Neural progenitor cell (in vitro differentiated cells): ENCODE data around the gene PTPRG. TPM values are rescaled to one million over a fixed set of nuclear protein-coding genes. Genes with fewer than 3 reads are reported as not detected.

Experiments used
- DNase-seq: peaks from one replicate; pipeline ENCODE4 v3.0.0-alpha.2; 2016; ENCODE audit warnings: low spot score
- H2AFZ ChIP-seq: fragments of 200-600 bp; sonication (generic); replicated peaks from 2 replicates; pipeline ENCODE4 v1.6.1; 2016; ENCODE audit warnings: antibody characterized with exemption
- H3F3A ChIP-seq: fragments of 200-600 bp; sonication (generic); 2 replicates; pipeline ENCODE4 v1.6.1; 2016; ENCODE audit warnings: antibody characterized with exemption, low read depth
- H3K27ac ChIP-seq: fragments of 200-600 bp; sonication (generic); 2 replicates; pipeline ENCODE4 v1.5.1; 2016; ENCODE audit warnings: mild to moderate bottlenecking
- H3K27me3 ChIP-seq: fragments of 200-600 bp; sonication (generic); 2 replicates; pipeline ENCODE4 v1.6.1; 2016; ENCODE audit warnings: mild to moderate bottlenecking, moderate library complexity
- H3K36me3 ChIP-seq: fragments of 200-600 bp; sonication (generic); 2 replicates; pipeline ENCODE4 v1.5.1; 2016
- H3K4me1 ChIP-seq: fragments of 200-600 bp; sonication (generic); 2 replicates; pipeline ENCODE4 v1.6.1; 2016; ENCODE audit warnings: mixed run types
- H3K4me2 ChIP-seq: fragments of 200-600 bp; sonication (generic); 2 replicates; pipeline ENCODE4 v1.6.1; 2016
- H3K4me3 ChIP-seq: fragments of 200-600 bp; sonication (generic); 2 replicates; pipeline ENCODE4 v1.5.1; 2016
- H3K79me2 ChIP-seq: fragments of 200-600 bp; sonication (generic); 2 replicates; pipeline ENCODE4 v1.6.1; 2016; ENCODE audit warnings: low read depth
- H3K9ac ChIP-seq: fragments of 200-600 bp; sonication (generic); 2 replicates; pipeline ENCODE4 v1.6.1; 2016
- H3K9me3 ChIP-seq: fragments of 200-600 bp; sonication (generic); 2 replicates; pipeline ENCODE4 v1.5.1; 2016; ENCODE audit warnings: low read depth
- H4K20me1 ChIP-seq: fragments of 200-600 bp; sonication (generic); 2 replicates; pipeline ENCODE4 v1.6.1; 2016; ENCODE audit warnings: low read depth
- H3K27ac Mint-ChIP-seq: 3 replicates; pipeline ENCODE4 v1.8.0; 2021; ENCODE audit warnings: mixed read lengths
- H3K27me3 Mint-ChIP-seq: 2 replicates; pipeline ENCODE4 v1.8.0; 2022; ENCODE audit warnings: low read depth, mild to moderate bottlenecking, inconsistent platforms, moderate library complexity, mixed read lengths; ENCODE audit not compliant: insufficient read depth
- H3K36me3 Mint-ChIP-seq: 3 replicates; pipeline ENCODE4 v1.8.0; 2021; ENCODE audit warnings: mixed read lengths
- H3K4me1 Mint-ChIP-seq: 3 replicates; pipeline ENCODE4 v1.8.0; 2021; ENCODE audit warnings: mixed read lengths
- H3K4me3 Mint-ChIP-seq: 3 replicates; pipeline ENCODE4 v1.8.0; 2021; ENCODE audit warnings: mild to moderate bottlenecking, moderate library complexity, mixed read lengths
- H3K9me3 Mint-ChIP-seq: 3 replicates; pipeline ENCODE4 v1.8.0; 2020; ENCODE audit warnings: mixed read lengths
- EZH2 ChIP-seq: fragments of 200-600 bp; sonication (generic); IDR thresholded peaks from 2 replicates; pipeline ENCODE4 v1.6.1; 2017; ENCODE audit warnings: antibody characterized with exemption, mild to moderate bottlenecking, moderate library complexity
- EZH2phosphoT487 ChIP-seq: fragments of 200-600 bp; sonication (generic); IDR thresholded peaks from 2 replicates; pipeline ENCODE4 v1.6.1; 2017; ENCODE audit warnings: antibody characterized with exemption
- total RNA-seq: library from RNA; depleted of rRNA; stranded (reverse); fragments of >200 nt; gene quantifications from 2 replicates; pipeline ENCODE4 v1.2.3, GENCODE V29; 2015; ENCODE audit warnings: low replicate concordance
- TF ChIP-seq, protein P1 (sequence below): fragments of 200-600 bp; sonication (generic); IDR thresholded peaks from 2 replicates; pipeline ENCODE4 v1.5.1; 2017; ENCODE audit warnings: antibody characterized with exemption, mild to moderate bottlenecking

The PTPRG gene
- total RNA-seq, 1 donor from 2014 or later, result 65.3 TPM

GRCh38 chr3:62323241-62323640 lies 761.9 kb downstream of the PTPRG start:
- Histone ChIP-seq H3K9ac (no peak overlapping the region), H3K9me3 (no peaks in the 10 kb centered on the region), H3K27ac (no peak overlapping the region), H3K27me3 (no peaks in the 10 kb centered on the region), H4K20me1 (no peaks in the 10 kb centered on the region), H3K4me2 (no peak overlapping the region), H3K4me1 (no peaks in the 10 kb centered on the region), H3K79me2 (no peaks in the 10 kb centered on the region), H3F3A (peaks cover 5% of the 10 kb centered on the region), H2AFZ (no peak overlapping the region), H3K4me3 (no peak overlapping the region), H3K36me3 (no peaks in the 10 kb centered on the region)
- H3K27ac Mint-ChIP-seq, result no peak overlapping the region
- H3K9me3 Mint-ChIP-seq, result peaks cover 11% of the 10 kb centered on the region
- H3K4me1 Mint-ChIP-seq, result peaks cover 17% of the 10 kb centered on the region
- peaks cover 7% of the 10 kb centered on the region for H3K36me3 Mint-ChIP-seq
- peaks cover 7% of the 10 kb centered on the region for H3K27me3 Mint-ChIP-seq
- TF ChIP-seq, protein P1, sequence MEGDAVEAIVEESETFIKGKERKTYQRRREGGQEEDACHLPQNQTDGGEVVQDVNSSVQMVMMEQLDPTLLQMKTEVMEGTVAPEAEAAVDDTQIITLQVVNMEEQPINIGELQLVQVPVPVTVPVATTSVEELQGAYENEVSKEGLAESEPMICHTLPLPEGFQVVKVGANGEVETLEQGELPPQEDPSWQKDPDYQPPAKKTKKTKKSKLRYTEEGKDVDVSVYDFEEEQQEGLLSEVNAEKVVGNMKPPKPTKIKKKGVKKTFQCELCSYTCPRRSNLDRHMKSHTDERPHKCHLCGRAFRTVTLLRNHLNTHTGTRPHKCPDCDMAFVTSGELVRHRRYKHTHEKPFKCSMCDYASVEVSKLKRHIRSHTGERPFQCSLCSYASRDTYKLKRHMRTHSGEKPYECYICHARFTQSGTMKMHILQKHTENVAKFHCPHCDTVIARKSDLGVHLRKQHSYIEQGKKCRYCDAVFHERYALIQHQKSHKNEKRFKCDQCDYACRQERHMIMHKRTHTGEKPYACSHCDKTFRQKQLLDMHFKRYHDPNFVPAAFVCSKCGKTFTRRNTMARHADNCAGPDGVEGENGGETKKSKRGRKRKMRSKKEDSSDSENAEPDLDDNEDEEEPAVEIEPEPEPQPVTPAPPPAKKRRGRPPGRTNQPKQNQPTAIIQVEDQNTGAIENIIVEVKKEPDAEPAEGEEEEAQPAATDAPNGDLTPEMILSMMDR, result no peak
- TF ChIP-seq EZH2phosphoT487, result no peak
- no peak for TF ChIP-seq EZH2
- no peak for DNase-seq
- H3K4me3 Mint-ChIP-seq, result no peak overlapping the region

- H3K36me3 ChIP-seq, result no peaks in the 10 kb centered on the region
- peaks cover 5% of the 10 kb centered on the region for H3K4me1 Mint-ChIP-seq
- H3K4me1 ChIP-seq, result no peaks in the 10 kb centered on the region
- no peak overlapping the region for H3K27ac Mint-ChIP-seq
- no peak overlapping the region for H2AFZ ChIP-seq
- peaks cover 6% of the 10 kb centered on the region for H3K36me3 Mint-ChIP-seq
- no peak overlapping the region for H3K4me2 ChIP-seq
- H3K27me3 ChIP-seq, result no peaks in the 10 kb centered on the region
- H3K27me3 Mint-ChIP-seq, result no peaks in the 10 kb centered on the region
- H3K9ac ChIP-seq, result no peak overlapping the region
- H3K4me3 Mint-ChIP-seq, result no peak overlapping the region
- H4K20me1 ChIP-seq, result no peaks in the 10 kb centered on the region
- no peak for DNase-seq
- H3F3A ChIP-seq, result no peaks in the 10 kb centered on the region
- no peak overlapping the region for H3K4me3 ChIP-seq
- H3K27ac ChIP-seq, result no peak overlapping the region
- no peaks in the 10 kb centered on the region for H3K79me2 ChIP-seq
- H3K9me3 ChIP-seq, result no peaks in the 10 kb centered on the region
- H3K9me3 Mint-ChIP-seq, result no peaks in the 10 kb centered on the region
- TF ChIP-seq EZH2phosphoT487, result no peak
- no peak for TF ChIP-seq EZH2
- TF ChIP-seq, protein P1, result no peak
Measured at GRCh38 chr3:62325896-62326295, 764.5 kb downstream of the PTPRG start.

DNA sequence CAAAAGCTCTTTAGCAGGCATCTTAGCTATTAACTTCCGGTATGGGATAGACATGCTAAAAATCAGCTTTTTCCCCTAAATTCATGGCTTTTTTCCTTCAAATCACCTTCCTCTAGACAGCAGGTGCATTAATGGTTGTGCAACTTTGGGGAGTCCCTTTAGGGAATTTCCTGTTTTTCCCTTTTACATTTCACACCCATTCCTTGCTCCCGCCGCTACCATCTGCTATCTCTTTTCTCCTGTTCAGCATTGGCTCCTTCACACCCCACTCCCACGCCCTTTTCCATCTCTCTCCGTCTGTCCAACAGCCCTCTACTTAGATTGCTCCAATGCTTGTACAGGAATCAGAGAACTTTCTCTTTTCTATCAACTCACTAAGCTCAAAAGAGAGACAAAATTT lies 768.6 kb downstream of the PTPRG start:
- H3K27ac Mint-ChIP-seq, result no peak overlapping the region
- Histone ChIP-seq H3K4me1 (no peaks in the 10 kb centered on the region), H3K9ac (no peak overlapping the region), H3K4me2 (no peak overlapping the region), H3K9me3 (no peaks in the 10 kb centered on the region), H2AFZ (no peak overlapping the region), H3F3A (peaks cover 5% of the 10 kb centered on the region), H3K27me3 (no peaks in the 10 kb centered on the region), H3K36me3 (no peaks in the 10 kb centered on the region), H3K79me2 (no peaks in the 10 kb centered on the region), H3K4me3 (no peak overlapping the region), H3K27ac (no peak overlapping the region), H4K20me1 (peaks cover 5% of the 10 kb centered on the region)
- peaks cover 2% of the 10 kb centered on the region for H3K27me3 Mint-ChIP-seq
- H3K4me3 Mint-ChIP-seq, result no peak overlapping the region
- TF ChIP-seq EZH2phosphoT487 (no peak), EZH2 (no peak)
- TF ChIP-seq, protein P1, result no peak
- H3K36me3 Mint-ChIP-seq, result peaks cover 2% of the 10 kb centered on the region
- no peaks in the 10 kb centered on the region for H3K9me3 Mint-ChIP-seq
- H3K4me1 Mint-ChIP-seq, result peaks cover 20% of the 10 kb centered on the region
- no peak for DNase-seq
